ENCODE results near the gene ZNF385B.

- TF ChIP-seq CTCF (IDR thresholded peaks at IDR 0.05) (no peak), POLR2AphosphoS5 (IDR thresholded peaks at IDR 0.05) (no peak), EP300 (IDR thresholded peaks at IDR 0.05) (no peak)
Observed at GRCh38 chr2:179712825-179713224, 148.6 kb downstream of the ZNF385B start.
